LNCaP clone FGC (cell line): ENCODE data around the gene SLC25A3.
"Not testable (repeated sequence)": the region's sequence is repeated elsewhere in the genome, so short reads cannot be mapped to it uniquely, and the experiment has no call there.

ENCODE experiments used
- DNase-seq: peaks from one replicate; pipeline ENCODE4 v3.0.0-alpha.2; 2011; ENCODE audit warnings: low read depth
- H3K4me3 ChIP-seq: 2 replicates; pipeline ENCODE4 v1.5.1; 2011; ENCODE audit warnings: mild to moderate bottlenecking, low read depth, low read length, control low read depth
- CTCF ChIP-seq: IDR thresholded peaks from 2 replicates; pipeline ENCODE4 v1.5.1; 2012; ENCODE audit warnings: mild to moderate bottlenecking; ENCODE audit not compliant: control insufficient read depth, insufficient read depth; ENCODE audit errors: extremely low read depth

The SLC25A3 gene

GRCh38 chr12:98593351-98594049 is at the start of gene SLC25A3:
Gene SLC25A3, plus strand, starts transcription at chr12:98593686. Its CDS starts 293 bp downstream, at chr12:98593979.
- no peak for TF ChIP-seq CTCF
- peak; percentile 93 for DNase-seq
- peak within 1 kb of the TSS; percentile 97 for H3K4me3 ChIP-seq

GRCh38 chr12:98543701-98544100 is 49.8 kb upstream of the SLC25A3 start:
- TF ChIP-seq CTCF, result no peak
- H3K4me3 ChIP-seq, result no peak overlapping the region
- no peak for DNase-seq

GRCh38 chr12:98544751-98545150 is 48.7 kb upstream of the SLC25A3 start:
- TF ChIP-seq CTCF, result no peak
- no peak overlapping the region for H3K4me3 ChIP-seq
- no peak for DNase-seq

- no peak for TF ChIP-seq CTCF
- H3K4me3 ChIP-seq, result no peak overlapping the region
- no peak for DNase-seq
These were observed 43.9 kb upstream of the SLC25A3 start for GRCh38 chr12:98549371-98550110.

- no peak for DNase-seq
- no peak for TF ChIP-seq CTCF
These were observed 41.7 kb upstream of the SLC25A3 start for GRCh38 chr12:98551787-98552186.

GRCh38 chr12:98558097-98558496 is 35.4 kb upstream of the SLC25A3 start:
- not testable (repeated sequence) for H3K4me3 ChIP-seq, DNase-seq

More at GRCh38 chr12:98551787-98552186, 41.7 kb upstream of the SLC25A3 start:
- no peak overlapping the region for H3K4me3 ChIP-seq

- no peak for TF ChIP-seq CTCF
- no peak for DNase-seq
- H3K4me3 ChIP-seq, result no peak overlapping the region
These were observed 33.8 kb upstream of the SLC25A3 start for GRCh38 chr12:98559666-98560065.
